Activated T-helper 2 cell treated with anti-CD3 and anti-CD28 coated beads, Interferon-gamma antibody, Interleukin-2, Interleukin-4, amounts not matched to agents 10 μg/mL and 5 μg/mL and 100 μg/mL, durations not matched to agents 14 hours and 24 hours and 36 hours (primary cell): Measurements from ENCODE around the gene GSTM5. TPM values are rescaled to one million over a fixed set of nuclear protein-coding genes. Genes with fewer than 3 reads are reported as not detected.
A peak's percentile ranks its signal among the peaks of the same experiment; 100 is the strongest.
"Not testable (repeated sequence)": the region's sequence is repeated elsewhere in the genome, so short reads cannot be mapped to it uniquely, and the experiment has no call there.

ENCODE experiments used
- DNase-seq: peaks from one replicate; pipeline ENCODE4 v3.0.0; 2021; ENCODE audit warnings: low spot score
- H3K27ac Mint-ChIP-seq: one replicate; pipeline ENCODE4 v1.8.0; 2021; ENCODE audit warnings: mixed read lengths
- H3K27me3 Mint-ChIP-seq: one replicate; pipeline ENCODE4 v1.8.0; 2021; ENCODE audit warnings: low read depth, mixed read lengths
- H3K36me3 Mint-ChIP-seq: one replicate; pipeline ENCODE4 v1.8.0; 2021; ENCODE audit warnings: low read depth, mixed read lengths
- H3K4me1 Mint-ChIP-seq: one replicate; pipeline ENCODE4 v1.8.0; 2021; ENCODE audit warnings: low read depth, mixed read lengths
- H3K4me3 Mint-ChIP-seq: one replicate; pipeline ENCODE4 v1.8.0; 2021; ENCODE audit warnings: low read depth, mild to moderate bottlenecking, moderate library complexity, mixed read lengths
- H3K9me3 Mint-ChIP-seq: one replicate; pipeline ENCODE4 v1.8.0; 2021; ENCODE audit warnings: mixed read lengths
- intact Hi-C: fragments of 100-400 bp; cut with micrococcal nuclease; formaldehyde crosslinking; loops from one replicate; pipeline ENCODE4 v1.15.1; 2023
- total RNA-seq: library from RNA; stranded (reverse); gene quantifications from 2 replicates; pipeline ENCODE4 v1.2.3, GENCODE V29; 2022

GSTM5 gene
- total RNA-seq, 1 donor from 2014 or later = 0.09 TPM

DNA sequence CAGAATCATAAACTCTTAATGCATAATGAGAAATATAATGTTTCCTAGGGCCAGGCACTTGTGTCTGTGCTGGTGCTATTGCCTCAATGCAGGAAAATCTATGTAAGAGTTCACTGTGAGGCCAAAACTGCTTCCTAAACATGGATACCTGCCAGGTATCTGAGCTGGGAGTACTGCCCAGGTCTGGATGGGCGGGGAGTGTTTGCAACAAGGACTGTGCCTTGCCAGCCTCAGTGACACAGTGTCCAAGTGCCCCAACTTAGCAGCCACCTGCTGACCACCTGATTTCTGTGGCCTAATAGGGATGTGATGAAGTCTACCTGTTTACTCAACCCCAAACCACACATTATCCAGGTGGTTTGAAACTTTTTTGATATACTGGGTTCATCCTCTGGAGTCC lies 26.7 kb upstream of the GSTM5 start:
- intact Hi-C loops, H3K27ac Mint-ChIP-seq, H3K27me3 Mint-ChIP-seq, H3K4me3 Mint-ChIP-seq, H3K9me3 Mint-ChIP-seq, DNase-seq: not testable (repeated sequence)
- Mint-ChIP-seq H3K4me1 (peaks cover 11% of the 10 kb centered on the region), H3K36me3 (peaks cover 21% of the 10 kb centered on the region)

DNA sequence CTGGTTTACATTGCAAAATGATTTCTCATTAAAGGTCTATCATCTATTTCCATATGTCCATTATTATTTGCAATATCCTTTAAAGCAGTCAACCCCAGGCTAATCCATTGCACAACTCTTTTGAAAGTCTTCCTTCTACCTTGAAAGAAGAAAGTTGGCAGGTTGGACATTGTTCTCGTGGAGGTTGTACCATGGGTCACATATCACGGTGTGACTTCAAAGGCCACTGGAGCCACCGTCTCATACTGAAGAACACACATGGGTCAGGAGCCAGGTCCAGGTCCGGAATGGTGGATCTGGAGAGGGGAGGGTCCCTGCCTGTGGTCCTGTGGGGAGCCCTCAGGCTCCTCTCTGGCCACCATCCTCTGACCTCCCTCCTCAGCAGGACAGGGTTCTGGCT lies 26.2 kb upstream of the GSTM5 start:
- not testable (repeated sequence) for H3K27me3 Mint-ChIP-seq, H3K4me3 Mint-ChIP-seq, H3K27ac Mint-ChIP-seq, H3K9me3 Mint-ChIP-seq, DNase-seq
- Mint-ChIP-seq H3K36me3 (peaks cover 25% of the 10 kb centered on the region), H3K4me1 (peaks cover 11% of the 10 kb centered on the region)
- intact Hi-C loops = loop anchor here (2.0 kb wide), 3 partner anchors 43 to 137 kb away; partner anchors contain the start of genes GNAI3 and GSTM3

DNA sequence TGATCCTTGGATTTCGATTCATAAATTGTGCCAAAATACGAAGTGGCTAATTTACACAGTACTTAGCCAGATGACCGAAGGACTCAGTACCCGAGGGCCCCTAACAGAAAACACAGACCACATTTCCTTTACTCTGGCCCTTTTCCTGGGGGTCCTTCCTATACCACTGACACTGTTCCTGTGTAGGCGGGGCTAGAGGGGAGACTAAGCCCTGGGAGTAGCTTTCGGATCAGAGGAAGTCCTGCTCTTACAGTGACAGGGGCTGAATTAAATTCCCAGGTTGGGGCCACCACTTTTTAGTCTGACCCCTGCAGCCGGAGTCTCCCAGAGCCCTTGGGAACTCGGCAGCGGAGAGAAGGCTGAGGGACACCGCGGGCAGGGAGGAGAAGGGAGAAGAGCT lies 24.9 kb upstream of the GSTM5 start:
- H3K27me3 Mint-ChIP-seq, H3K9me3 Mint-ChIP-seq, DNase-seq: not testable (repeated sequence)
- peaks cover 29% of the 10 kb centered on the region for H3K36me3 Mint-ChIP-seq
- intact Hi-C loops = loop anchor here (2.0 kb wide), 3 partner anchors 44 to 138 kb away; partner anchors contain the start of genes GNAI3 and GSTM3
- peak overlapping the region; percentile 94 for H3K27ac Mint-ChIP-seq
- peaks cover 11% of the 10 kb centered on the region for H3K4me1 Mint-ChIP-seq
- H3K4me3 Mint-ChIP-seq = peak overlapping the region; percentile 86

DNA sequence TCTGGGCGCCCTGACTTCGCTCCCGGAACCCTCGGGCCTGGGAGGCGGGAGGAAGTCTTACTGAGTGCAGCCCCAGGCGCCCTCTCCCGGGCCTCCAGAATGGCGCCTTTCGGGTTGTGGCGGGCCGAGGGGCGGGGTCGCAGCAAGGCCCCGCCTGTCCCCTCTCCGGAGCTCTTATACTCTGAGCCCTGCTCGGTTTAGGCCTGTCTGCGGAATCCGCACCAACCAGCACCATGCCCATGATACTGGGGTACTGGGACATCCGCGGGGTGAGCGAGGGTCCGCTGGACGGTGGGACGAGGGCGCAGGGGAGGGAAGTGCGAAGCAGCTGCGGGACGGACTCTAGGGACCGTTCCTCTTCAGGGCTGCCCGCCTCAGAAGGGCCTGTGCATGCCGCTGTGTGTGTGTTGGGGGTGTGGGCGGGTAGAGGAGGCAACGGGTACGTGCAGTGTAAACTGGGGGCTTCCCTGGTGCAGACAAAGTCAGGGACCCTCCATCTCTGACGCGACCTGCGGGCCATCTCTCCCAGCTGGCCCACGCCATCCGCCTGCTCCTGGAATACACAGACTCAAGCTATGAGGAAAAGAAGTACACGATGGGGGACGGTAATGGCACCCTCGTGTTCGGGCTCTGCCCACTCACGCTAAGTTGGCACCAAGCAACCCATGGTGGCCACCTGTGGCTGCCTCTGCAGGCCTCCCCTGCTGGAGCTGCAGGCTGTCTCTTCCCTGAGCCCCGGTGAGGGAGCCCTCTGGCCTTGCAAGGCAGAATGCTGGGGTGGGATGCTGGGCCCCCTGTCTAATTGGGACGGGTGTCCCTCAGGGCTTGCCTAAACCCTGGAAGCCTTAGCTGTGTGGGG lies 24.2 kb upstream of the GSTM5 start, which contains the start of gene GSTM1:
Gene GSTM1, plus strand, starts transcription at position 177 of the 859 bp plus-strand sequence. Its CDS starts 57 bp downstream, at position 234.
- peak; percentile 85 for DNase-seq
- intact Hi-C loops = loop anchor here (2.0 kb wide), 3 partner anchors 45 to 139 kb away; partner anchors contain the start of genes GNAI3 and GSTM3
- peak within 1 kb of the TSS; percentile 94 for H3K27ac Mint-ChIP-seq

DNA sequence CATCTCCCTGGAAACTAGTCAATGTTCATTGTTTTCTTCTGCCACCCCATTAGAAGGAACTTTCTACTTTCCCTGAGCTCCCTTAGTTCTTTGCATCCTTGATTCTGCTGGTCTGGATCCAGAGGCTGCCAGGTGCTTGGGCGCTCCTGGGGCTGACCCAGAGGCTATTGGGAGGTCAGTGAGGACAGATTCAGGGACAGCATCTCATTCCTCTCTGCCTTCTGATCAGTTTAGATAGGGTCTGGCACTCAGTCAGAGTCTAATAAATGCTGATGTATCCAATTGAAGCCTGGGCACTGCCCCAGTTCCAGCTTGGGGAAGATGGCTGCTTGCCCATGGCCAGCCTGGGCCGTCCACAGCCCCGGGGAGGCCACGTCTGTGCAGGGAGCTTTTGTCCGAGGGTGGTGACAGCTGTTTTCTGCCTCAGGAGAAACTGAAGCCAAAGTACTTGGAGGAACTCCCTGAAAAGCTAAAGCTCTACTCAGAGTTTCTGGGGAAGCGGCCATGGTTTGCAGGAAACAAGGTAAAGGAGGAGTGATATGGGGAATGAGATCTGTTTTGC lies 22.1 kb upstream of the GSTM5 start:
- H3K4me3 Mint-ChIP-seq = peak overlapping the region; percentile 44
- peaks cover 3% of the 10 kb centered on the region for H3K9me3 Mint-ChIP-seq
- intact Hi-C loops = no loop called here
- no peak for DNase-seq
- H3K36me3 Mint-ChIP-seq = peaks cover 32% of the 10 kb centered on the region
- H3K4me1 Mint-ChIP-seq = peaks cover 11% of the 10 kb centered on the region
- H3K27me3 Mint-ChIP-seq = no peaks in the 10 kb centered on the region
- no peak overlapping the region for H3K27ac Mint-ChIP-seq

More for the DNA sequence above, 24.2 kb upstream of the GSTM5 start, which contains the start of gene GSTM1:
- Mint-ChIP-seq H3K27me3 (no peaks in the 10 kb centered on the region), H3K9me3 (peaks cover 6% of the 10 kb centered on the region), H3K4me1 (peaks cover 11% of the 10 kb centered on the region), H3K4me3 (peak within 1 kb of the TSS; percentile 86), H3K36me3 (peaks cover 34% of the 10 kb centered on the region)

DNA sequence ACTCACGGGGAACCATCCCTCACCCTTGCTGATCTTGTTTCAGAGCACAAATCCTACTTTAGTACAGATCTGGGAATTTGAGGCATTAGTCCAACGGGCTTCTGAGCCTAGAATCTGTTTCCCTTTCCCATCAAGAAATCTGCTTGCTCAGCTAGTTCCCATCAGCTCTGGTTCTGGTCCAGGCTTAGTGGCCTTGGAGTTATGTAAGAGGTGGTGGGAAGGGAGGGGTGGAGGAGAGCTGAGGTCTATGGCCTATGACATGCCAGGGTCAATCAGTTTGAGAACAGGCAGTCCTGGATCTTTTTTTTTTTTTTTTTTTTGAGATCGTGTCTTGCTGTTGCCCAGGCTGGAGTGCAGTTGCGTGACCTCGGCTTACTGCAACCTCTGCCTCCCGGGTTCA lies 20.3 kb upstream of the GSTM5 start:
- Mint-ChIP-seq H3K9me3 (no peaks in the 10 kb centered on the region), H3K36me3 (peaks cover 29% of the 10 kb centered on the region), H3K4me1 (peaks cover 11% of the 10 kb centered on the region), H3K27ac (no peak overlapping the region), H3K27me3 (no peaks in the 10 kb centered on the region), H3K4me3 (no peak overlapping the region)
- DNase-seq = no peak
- intact Hi-C loops = no loop called here

DNA sequence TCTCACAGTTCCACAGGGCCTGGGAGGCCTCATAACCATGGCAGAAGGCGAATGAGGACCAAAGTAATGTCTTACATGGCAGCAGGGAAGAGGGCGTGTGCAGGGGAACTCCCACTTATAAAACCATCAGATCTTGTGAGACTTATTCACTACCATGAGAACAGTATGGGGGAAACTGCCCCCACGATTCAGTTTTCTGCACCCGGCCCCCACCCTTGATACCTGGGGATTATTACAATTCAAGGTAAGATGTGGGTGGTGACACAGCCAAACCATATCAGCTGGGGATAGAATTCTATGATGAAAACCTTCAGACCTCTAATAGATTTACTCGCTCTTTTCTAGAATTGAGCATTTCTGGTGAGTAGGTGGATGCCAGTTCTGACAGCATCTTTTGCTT lies 17.7 kb upstream of the GSTM5 start:
- H3K4me3 Mint-ChIP-seq, H3K27ac Mint-ChIP-seq, H3K4me1 Mint-ChIP-seq, H3K9me3 Mint-ChIP-seq, DNase-seq, intact Hi-C loops, H3K27me3 Mint-ChIP-seq: not testable (repeated sequence)
- peaks cover 25% of the 10 kb centered on the region for H3K36me3 Mint-ChIP-seq

DNA sequence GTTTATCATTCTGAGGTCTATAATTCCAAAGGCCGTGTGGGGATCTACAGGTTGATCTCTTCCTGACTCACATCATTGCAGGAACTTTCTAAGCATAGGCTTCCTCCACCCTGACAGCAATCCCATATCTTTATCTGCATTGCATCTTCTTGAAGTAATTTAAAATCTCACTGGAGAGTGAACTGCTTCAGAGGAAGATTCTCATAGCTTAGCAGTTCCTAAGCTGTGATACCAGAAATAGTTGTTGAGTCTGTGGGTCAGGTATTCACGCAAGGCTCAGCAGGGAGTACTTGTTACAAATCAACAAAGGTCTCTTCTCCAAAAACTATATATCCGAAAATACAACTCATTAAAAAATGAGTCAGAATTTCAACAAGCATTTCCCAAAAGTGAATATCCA lies 16.9 kb upstream of the GSTM5 start:
- H3K9me3 Mint-ChIP-seq, H3K4me1 Mint-ChIP-seq, DNase-seq, intact Hi-C loops, H3K27me3 Mint-ChIP-seq, H3K27ac Mint-ChIP-seq, H3K4me3 Mint-ChIP-seq: not testable (repeated sequence)
- peaks cover 18% of the 10 kb centered on the region for H3K36me3 Mint-ChIP-seq

DNA sequence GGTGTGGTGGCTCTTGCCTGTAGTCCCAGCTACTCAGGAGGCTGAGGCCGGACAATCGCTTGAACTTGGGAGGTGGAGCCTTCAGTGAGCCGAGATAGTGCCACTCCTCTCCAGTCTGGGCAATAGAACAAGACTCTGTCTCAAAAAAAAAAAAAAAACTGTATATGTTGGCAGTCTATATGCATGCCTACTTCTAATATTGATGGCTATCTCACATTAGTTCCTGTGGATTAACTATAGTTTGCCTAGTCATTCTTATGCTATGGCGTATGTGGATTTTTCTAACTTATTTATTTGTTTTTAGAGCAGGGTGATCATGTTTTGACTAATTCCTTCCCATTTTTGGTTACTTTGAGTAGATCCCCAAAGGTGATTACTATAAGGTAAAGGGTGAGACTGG lies 15.0 kb upstream of the GSTM5 start:
- Mint-ChIP-seq H3K9me3 (no peaks in the 10 kb centered on the region), H3K4me1 (no peaks in the 10 kb centered on the region), H3K27ac (no peak overlapping the region), H3K27me3 (no peaks in the 10 kb centered on the region), H3K36me3 (peaks cover 7% of the 10 kb centered on the region), H3K4me3 (no peak overlapping the region)
- intact Hi-C loops = no loop called here
- no peak for DNase-seq

DNA sequence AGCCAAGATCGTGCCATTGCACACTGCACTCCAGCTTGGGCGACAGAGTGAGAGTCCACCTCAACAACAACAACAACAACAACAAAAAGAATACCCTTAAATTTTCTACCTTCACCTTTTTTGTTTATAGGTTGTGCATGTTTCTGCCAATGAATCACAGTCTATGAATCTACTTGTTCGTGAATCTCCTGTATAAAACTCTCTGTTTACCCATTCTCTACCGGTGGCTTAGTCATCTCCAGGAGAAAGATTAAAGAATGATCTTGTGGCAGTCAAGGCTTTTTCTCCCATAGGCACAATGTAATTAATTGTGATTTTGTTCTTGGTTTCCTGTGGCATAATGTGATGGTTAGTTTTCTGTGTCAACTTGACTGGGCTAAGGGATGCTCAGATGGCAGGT lies 14.2 kb upstream of the GSTM5 start:
- intact Hi-C loops, H3K36me3 Mint-ChIP-seq, H3K27me3 Mint-ChIP-seq, H3K4me3 Mint-ChIP-seq, H3K27ac Mint-ChIP-seq, DNase-seq, H3K4me1 Mint-ChIP-seq, H3K9me3 Mint-ChIP-seq: not testable (repeated sequence)

DNA sequence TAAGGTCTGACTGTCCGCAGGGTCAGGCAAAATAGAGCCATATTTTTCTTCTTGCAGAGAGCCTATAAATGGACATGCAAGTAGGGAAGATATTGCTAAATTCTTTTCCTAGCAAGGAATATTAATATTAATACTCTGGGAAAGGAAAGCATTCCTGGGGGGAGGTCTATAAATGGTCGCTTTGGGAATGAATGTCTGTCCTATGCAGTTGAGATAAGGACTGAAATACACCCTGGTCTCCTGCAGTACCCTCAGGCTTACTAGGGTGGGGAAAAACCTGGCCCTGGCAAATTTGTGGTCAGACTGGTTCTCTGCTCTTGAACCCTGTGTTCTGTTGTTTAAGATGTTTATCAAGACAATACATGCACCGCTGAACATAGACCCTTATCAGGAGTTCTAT lies 9.1 kb upstream of the GSTM5 start:
- H3K27me3 Mint-ChIP-seq, DNase-seq, H3K4me3 Mint-ChIP-seq, intact Hi-C loops, H3K36me3 Mint-ChIP-seq, H3K4me1 Mint-ChIP-seq, H3K9me3 Mint-ChIP-seq, H3K27ac Mint-ChIP-seq: not testable (repeated sequence)

DNA sequence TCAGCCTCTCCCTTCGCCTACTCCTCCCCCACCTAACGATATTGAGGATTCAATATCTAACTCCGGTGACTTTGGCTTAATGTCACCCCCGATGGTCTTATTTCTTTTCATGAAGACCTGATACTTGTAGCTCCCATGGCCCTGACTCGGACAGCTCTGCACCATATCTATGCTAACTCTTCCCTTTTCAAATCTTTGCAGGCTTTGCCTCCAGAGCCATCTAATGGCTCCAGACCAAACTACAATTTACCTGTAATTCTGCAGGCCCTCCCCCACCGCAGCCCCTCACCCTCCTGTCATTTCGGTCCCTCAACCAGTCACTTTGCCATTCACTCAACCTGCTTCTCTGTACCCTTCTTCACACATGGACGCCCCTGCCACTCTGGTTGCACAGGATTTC lies 7.9 kb upstream of the GSTM5 start:
- intact Hi-C loops = no loop called here
- DNase-seq = no peak
- Mint-ChIP-seq H3K27me3 (no peaks in the 10 kb centered on the region), H3K4me1 (no peaks in the 10 kb centered on the region), H3K27ac (no peak overlapping the region), H3K4me3 (no peak overlapping the region), H3K36me3 (peaks cover 6% of the 10 kb centered on the region), H3K9me3 (peaks cover 15% of the 10 kb centered on the region)

DNA sequence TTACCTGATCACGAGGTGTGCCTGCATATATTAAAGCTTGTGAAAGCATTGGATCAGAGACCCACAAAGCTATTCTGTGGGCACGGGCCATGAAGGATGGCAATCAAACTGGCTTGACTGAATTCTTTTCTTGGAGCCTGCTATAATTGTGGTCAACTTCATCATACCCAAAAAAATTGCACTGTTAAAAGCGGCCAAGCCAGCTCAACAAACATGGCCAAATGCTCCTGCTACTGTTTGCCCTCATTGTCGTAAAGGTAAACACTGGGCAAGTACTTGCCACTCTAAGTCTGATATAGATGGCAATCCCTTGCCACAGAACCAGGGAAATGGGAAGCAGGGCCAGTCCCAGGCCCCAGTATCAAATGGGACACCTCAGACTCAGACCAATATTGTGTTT lies 6.6 kb upstream of the GSTM5 start:
- no peak overlapping the region for H3K4me3 Mint-ChIP-seq

More for the DNA sequence above, 6.6 kb upstream of the GSTM5 start:
- DNase-seq = no peak
- Mint-ChIP-seq H3K27me3 (no peaks in the 10 kb centered on the region), H3K27ac (no peak overlapping the region), H3K4me1 (no peaks in the 10 kb centered on the region), H3K36me3 (peaks cover 6% of the 10 kb centered on the region), H3K9me3 (peaks cover 20% of the 10 kb centered on the region)
- intact Hi-C loops = no loop called here
